Gastroesophageal sphincter (tissue), 3 donors: Measurements from ENCODE around the gene SPATS1.
"Not testable (repeated sequence)": the region's sequence is repeated elsewhere in the genome, so short reads cannot be mapped to it uniquely, and the experiment has no call there.

Experiments used
- CTCF ChIP-seq, 4 experiments: fragments of 200-600 bp in 2 of 4; fragments of 450-650 bp in 2 of 4; sonication (generic) in 1 of 4; IDR thresholded peaks; one replicate each; pipeline ENCODE4 v1.5.1; 2017 to 2019; ENCODE audit warnings: antibody characterized with exemption in 4 of 4, mild to moderate bottlenecking in 2 of 4, moderate library complexity in 2 of 4
- EP300 ChIP-seq: sonication (generic); formaldehyde crosslinking; IDR thresholded peaks from one replicate; pipeline ENCODE4 v1.6.1; 2017; ENCODE audit warnings: antibody characterized with exemption, mild to moderate bottlenecking
- POLR2A ChIP-seq, 2 donors: fragments of 450-650 bp; IDR thresholded peaks; one replicate each; pipeline ENCODE4 v1.6.1; 2017; ENCODE audit warnings: antibody characterized with exemption in 2 of 2, mild to moderate bottlenecking in 2 of 2, moderate library complexity in 1 of 2
- POLR2AphosphoS5 ChIP-seq: sonication (generic); formaldehyde crosslinking; IDR thresholded peaks from one replicate; pipeline ENCODE4 v1.6.1; 2017; ENCODE audit warnings: antibody characterized with exemption

GRCh38 chr6:44317136-44317631 is 25.3 kb upstream of the SPATS1 start:
- not testable (repeated sequence) for TF ChIP-seq CTCF (IDR thresholded peaks at IDR 0.05); POLR2A (IDR thresholded peaks at IDR 0.05); EP300; POLR2AphosphoS5
